ENCODE measurements around the gene TRAPPC5.
"Not testable (repeated sequence)": the region's sequence is repeated elsewhere in the genome, so short reads cannot be mapped to it uniquely, and the experiment has no call there.

Gene TRAPPC5

GRCh38 chr19:7680606-7681339, at the start of gene TRAPPC5:
Gene TRAPPC5 (plus strand): TSS chr19:7680833. CDS start chr19:7682254, 1,421 bp downstream.
- DNase-seq = peak; percentile 50

DNA sequence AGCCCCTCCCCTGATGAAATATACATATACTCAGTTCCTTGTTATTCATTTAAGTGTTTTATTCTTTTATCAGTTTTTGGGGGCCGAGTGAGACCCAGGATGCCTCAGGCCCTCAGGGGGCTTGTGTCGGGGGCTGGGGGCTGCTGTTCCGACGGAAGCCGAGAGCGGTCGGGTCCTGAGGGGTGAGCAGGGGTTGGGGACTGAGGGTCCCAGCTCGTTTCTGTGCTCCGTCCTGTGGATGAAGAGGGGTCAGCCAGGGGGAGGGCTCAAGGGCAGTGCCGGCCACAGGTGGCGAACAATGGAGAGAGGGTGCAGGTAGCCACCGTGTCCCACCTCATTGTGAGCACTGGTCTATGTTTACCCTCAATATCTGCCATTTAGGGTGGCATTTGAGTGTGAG, 49.1 kb upstream of the TRAPPC5 start:
- no peak for DNase-seq

DNA sequence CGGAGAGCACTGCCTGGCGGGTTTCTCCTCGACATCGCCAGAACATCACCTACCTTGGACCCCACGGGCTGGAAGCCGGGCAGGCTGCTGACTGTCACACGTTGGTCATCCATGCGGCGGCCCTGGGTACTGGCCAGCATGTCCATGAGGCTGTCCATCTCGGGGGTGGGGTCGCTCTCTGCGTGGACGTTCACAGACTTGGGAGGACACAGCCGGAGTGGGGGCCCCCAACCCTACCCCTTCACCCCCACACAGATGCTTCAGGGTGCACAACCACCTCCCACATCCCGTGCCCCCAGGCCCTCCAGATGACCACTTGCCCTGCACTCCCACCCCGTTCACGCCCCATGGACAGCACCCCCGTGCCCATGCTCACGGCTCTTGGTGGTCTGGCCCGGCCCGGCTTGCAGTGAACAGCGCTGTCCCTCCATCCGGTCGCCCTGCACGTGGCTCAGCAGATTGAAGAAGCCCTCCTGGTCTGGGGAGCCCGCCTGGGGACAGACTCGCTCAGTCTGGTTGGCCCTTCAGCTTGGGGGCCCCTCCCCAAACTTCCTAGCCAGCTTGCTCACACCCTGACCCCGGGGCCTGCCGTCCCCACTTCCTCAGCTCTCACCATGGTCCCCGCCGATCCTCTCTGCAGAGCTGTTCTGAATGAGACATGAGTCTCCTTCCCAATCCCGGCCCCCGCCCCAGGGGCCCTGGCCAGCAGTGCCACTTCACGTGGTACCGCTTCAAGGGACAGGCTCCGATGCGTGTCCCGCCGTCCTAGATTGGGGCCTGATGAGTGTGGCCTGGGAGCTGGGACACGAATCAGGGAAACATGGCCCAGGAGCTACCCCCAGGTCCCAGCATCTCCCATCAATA, 48.1 kb upstream of the TRAPPC5 start:
- DNase-seq = no peak

- no peak for DNase-seq
Observed at GRCh38 chr19:7633698-7634097, 46.9 kb upstream of the TRAPPC5 start, which contains the start of gene PCP2. Gene PCP2 (minus strand): TSS chr19:7633719. CDS start chr19:7633457, 262 bp downstream.

DNA sequence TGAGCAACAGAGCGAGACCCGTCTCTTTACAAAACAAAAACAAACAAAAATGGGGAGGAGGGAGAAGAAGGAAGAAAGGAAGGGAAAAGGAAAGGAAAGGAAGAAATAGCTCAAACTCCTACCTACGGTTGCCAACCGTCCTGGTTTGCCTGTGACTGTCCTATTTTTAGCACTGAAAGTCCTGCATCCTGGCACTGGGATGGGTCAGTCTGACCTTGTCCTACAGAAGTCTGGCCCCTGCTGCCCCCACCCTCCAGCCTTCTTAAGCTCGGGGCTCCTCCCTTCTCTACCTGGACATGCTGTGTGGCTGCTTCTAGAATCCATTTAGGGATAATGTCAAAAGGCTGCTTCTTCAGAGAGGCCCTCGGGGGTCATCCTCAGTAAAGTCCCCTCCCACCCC, 45.0 kb upstream of the TRAPPC5 start:
- DNase-seq = no peak

DNA sequence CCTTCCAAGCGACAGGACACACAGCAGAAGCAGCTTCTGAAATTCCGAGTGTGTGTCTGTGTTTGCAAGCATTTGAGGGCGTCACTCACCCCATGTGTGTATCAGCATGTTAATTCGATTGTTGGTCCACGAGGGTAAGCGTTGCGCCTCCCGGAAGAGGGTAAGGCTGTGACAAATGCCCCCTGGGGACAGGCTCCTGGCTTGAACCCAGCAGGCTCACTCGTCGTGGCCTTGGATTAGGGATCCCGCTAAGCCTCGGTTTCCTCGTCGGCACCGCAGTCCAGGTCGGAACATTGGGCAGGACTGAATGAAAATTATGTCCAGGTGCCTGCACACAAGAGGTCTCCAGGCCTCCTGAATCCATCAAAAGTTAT, 44.3 kb upstream of the TRAPPC5 start:
- DNase-seq = no peak

DNA sequence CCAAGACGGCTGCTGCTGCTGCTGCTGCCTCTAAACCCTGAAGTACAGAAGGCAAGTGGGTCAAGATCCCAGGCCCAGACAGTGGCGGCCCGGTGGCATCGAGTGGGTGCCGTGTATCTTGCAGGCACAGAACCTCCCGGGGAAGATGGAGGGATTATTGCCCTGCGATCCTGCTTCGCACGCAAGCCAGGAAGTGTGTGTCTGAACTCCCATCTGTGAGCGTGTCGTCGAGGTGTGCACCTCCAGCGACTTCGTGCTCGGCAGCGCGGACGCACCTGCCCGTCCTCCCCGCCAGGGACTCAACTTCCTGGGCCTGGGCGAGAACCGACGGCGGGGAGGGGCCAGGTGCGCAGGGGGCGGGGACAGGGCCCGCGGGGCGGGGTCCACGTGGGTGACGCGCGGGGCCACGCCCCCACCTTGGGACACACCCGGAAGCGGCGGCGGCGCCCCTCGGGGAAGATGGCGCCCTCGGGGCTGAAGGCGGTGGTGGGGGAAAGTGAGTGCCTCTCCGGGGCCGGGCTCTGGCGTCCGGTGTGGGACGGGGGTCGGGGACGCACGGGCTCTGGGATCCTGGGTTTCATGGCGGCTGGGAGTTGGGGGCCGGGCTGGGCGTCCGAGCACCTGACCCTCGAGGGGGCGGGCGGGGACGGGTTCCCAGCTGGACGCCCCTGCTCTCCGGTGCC, 43.8 kb upstream of the TRAPPC5 start, which contains the start of gene STXBP2:
STXBP2 (plus strand) TSS at position 420 of the 683 bp plus-strand sequence; CDS start at position 460, 40 bp downstream.
- no peak for DNase-seq

- DNase-seq = no peak
Observed at GRCh38 chr19:7637374-7638256, 43.0 kb upstream of the TRAPPC5 start.

DNA sequence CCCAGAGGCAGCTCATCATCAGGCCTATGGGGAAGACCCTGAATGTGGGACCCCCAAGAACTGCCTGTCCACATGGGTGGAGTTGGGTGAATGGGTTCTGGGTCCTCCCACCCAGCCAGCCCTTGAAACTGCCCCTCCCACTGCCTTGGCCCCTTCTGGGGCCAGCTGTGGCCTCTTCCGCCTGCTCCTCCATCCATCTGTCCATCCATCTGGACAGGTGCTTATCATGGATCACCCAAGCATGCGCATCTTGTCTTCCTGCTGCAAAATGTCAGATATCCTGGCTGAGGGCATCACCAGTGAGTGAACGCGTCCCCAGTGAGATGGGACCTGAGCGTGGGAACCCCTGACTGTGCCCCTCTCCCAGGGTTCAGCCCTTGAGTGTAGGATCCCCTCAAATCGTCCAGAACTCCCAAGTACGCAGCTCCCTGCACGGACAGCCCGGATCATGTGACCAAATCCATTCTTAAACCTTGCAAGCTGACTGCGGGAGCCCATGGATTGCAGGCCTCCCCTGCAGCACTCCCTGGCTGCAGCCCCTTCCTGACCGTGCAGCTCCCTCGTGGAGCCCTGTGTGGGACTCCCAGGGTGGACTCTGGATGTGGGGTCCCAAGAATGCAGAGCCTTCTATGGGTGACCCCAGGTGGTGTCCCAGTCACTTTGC, 41.7 kb upstream of the TRAPPC5 start:
- DNase-seq = no peak

- no peak for DNase-seq
Observed at GRCh38 chr19:7639863-7640348, 40.7 kb upstream of the TRAPPC5 start.

GRCh38 chr19:7640803-7641202, 39.8 kb upstream of the TRAPPC5 start:
- no peak for DNase-seq

DNA sequence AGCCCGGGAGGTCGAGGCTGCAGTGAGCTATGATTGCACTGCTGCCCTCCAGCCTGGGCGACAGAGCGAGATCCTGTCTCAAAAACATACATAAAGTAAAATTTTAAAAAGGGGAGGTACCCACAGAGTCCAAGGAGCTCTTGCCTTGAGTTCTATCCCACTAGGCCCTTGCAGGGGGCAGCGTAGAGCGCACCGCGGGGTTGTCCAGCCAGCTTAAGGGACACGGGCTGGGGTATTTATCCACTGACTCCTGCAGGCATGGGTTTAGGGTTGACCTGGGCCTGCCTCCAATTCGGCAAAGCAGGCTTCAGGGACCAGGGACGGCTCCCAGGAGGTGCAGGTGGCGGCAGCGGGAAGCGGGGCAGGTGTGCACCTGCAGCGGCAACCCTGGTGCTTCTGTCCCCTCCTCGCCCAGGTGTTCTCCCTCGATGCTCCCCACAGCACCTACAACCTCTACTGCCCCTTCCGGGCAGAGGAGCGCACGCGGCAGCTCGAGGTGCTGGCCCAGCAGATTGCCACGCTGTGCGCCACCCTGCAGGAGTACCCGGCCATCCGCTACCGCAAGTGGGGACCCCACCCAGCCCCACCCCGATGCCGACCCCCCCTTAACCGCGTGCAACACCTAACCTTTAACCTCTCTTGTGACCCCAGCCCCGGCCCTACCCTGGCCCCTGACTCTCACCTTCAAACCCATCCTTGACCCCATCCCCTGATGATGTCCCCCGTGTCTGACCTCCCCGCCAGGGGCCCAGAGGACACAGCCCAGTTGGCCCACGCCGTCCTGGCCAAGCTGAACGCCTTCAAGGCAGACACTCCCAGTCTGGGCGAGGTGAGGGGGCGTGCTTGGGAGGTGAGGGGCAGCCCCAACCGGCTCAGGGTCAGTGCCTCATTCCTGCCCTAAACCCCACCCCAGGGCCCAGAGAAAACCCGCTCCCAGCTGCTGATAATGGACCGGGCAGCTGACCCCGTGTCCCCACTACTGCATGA, 39.0 kb upstream of the TRAPPC5 start:
- DNase-seq = no peak

DNA sequence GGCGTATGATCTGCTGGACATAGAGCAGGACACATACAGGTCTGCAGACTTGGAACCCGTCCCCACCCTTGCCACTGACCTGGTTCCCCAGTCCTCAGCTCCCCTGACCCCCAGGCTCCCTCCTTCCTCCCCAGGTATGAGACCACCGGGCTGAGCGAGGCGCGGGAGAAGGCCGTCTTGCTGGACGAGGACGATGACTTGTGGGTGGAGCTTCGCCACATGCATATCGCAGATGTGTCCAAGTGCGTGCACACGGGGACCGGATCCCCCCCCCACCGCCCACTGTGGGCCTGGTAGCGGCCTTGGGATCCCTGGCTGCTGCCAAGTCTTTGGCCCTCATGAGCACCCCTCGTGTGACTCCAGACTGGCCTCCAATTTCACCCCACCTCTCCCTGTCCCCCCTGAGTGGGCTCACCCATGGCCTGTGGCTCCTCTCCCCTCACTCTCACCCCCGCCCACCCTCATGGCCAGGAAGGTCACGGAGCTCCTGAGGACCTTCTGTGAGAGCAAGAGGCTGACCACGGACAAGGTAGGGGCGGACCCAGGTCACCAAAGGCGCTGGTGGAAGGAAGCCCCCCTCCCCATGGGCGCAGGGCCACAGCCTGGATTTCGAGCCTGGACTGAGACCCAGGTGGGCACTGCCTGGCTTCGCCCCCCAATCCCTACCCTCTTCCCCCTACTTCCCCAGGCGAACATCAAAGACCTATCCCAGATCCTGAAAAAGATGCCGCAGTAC, 38.2 kb upstream of the TRAPPC5 start:
- no peak for DNase-seq

DNA sequence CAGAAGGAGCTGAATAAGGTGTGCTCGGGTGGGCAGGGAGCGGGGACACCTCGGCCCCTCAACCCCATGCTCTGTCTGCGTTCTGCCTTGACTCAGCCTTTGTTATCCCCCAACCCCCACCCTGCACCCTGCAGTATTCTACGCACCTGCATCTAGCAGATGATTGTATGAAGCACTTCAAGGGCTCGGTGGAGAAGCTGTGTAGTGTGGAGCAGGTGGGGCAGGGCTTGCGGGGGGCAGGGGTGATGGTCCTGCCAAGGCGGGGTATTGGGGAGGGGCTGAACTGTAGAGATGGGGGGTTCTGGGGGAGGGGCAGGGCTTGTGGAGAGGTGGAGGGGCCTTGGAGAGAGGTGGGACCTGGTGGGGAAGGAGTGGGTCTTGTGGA, 37.6 kb upstream of the TRAPPC5 start:
- DNase-seq = no peak

DNA sequence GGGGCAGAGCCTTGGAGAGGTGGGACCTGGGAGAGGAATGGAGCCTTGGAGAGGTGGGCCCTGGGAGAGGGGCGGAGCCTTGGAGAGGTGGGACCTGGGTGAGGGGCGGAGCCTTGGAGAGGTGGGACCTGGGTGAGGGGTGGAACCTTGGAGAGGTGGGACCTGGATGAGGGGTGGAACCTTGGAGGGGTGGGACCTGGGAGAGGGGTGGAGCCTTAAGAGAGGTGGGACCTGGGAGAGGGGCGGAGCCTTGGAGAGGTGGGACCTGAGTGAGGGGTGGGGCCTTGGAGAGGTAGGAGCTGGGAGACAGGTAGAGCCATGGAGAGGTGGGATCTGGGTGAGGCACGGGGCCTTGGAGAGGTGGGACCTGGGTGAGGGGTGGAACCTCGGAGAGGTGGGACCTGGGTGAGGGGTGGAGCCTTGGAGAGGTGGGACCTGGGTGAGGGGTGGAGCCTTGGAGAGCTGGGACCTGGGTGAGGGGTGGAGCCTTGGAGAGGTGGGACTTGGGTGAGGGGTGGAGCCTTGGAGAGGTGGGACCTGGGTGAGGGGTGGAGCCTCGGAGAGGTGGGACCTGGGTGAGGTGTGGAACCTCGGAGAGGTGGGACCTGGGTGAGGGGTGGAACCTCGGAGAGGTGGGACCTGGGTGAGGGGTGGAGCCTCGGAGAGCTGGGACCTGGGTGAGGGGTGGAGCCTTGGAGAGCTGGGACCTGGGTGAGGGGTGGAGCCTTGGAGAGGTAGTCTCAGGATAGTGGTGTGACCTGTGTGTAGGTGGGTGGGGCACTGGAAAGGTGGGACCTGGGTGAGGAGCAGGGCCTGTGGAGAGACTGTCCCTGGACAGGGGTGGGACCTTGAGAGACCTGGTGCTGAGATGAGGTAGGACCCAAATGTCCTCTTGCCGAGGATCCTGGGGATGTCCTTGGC, 36.7 kb upstream of the TRAPPC5 start:
- not testable (repeated sequence) for DNase-seq

- no peak for DNase-seq
Observed at GRCh38 chr19:7644550-7644877, 36.1 kb upstream of the TRAPPC5 start.

DNA sequence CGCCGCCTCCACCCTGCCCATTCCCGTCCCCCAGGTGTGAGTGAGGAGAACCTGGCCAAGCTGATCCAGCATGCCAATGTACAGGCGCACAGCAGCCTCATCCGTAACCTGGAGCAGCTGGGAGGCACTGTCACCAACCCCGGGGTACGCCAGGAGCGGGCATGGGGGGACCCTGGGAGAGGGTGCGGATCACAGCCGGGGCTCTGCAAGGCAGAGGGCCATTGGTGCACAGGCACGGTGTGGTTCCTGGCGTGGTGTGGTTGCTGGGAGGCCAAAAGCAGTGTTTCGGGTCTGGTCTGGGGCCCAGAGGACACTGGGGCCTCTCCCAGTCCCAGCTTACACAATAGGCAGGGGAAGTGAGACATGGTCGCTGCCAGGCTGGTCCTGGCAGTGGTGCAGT, 35.5 kb upstream of the TRAPPC5 start:
- DNase-seq = no peak

GRCh38 chr19:7645656-7646425, 34.8 kb upstream of the TRAPPC5 start:
- DNase-seq = no peak
